Measurements from ENCODE around the gene RASSF7. TPM values are rescaled to one million over a fixed set of nuclear protein-coding genes. Genes with fewer than 3 reads are reported as not detected.
"Not testable (repeated sequence)": the region's sequence is repeated elsewhere in the genome, so short reads cannot be mapped to it uniquely, and the experiment has no call there.

The RASSF7 gene
- total RNA-seq, 2 experiments from 2014 or later: 32.7 to 32.8 TPM

DNA sequence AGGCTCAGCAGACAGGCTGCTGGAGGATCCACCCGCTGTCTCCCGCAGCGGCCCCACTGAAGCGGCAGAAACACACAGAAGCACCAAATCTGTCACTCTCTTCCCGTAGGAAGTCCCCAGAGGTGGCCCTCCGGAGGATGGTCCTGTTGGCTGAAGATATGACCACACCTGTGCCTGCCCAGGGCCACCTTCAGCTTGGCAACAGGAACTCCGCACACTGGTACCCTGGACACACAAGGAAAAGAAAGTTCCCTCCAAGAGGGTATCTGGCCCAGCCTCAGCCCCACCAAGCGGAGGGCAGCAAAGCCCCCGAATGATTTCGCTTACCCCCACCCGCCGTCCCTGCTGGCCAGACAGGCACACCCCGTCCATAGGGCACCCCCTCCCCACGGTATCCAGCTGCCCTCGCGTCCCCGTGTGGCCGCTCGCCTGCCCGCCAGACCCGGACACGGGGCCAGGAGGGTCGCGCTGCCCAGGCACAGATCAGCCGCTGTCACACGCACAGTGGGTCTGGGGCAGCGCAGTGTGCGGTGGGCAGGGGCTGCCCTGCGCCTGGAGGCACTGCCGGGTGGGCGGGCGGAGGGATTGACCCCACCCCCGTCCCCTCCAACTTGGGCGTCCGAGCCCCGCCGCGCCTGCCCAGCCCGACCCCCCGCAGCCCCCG, 7.0 kb downstream of the RASSF7 start:
- no peak overlapping the region for H3K27ac Mint-ChIP-seq
- POLR2A ChIA-PET: interaction anchor here (0.6 to 3.3 kb wide), 9 partner anchors 8 to 275 kb away, joined by 3 to 25 read pairs (median 7); partner anchors contain the start of genes IRF7, LRRC56, PHRF1 and TSPAN4
- H3K27me3 Mint-ChIP-seq: no peaks in the 10 kb centered on the region
- no peak for DNase-seq
- CTCF ChIA-PET: interaction anchor here (0.8 to 1.2 kb wide), 2 partner anchors 10 to 158 kb away, joined by 3 to 4 read pairs; no protein-coding TSS in a partner anchor
- H3K9me3 Mint-ChIP-seq: no peaks in the 10 kb centered on the region
- H3K4me1 Mint-ChIP-seq: peaks cover 15% of the 10 kb centered on the region
- peaks cover 13% of the 10 kb centered on the region for H3K36me3 Mint-ChIP-seq (ENCODE audit: low read depth)
- H3K4me3 Mint-ChIP-seq: peak overlapping the region; percentile 81

DNA sequence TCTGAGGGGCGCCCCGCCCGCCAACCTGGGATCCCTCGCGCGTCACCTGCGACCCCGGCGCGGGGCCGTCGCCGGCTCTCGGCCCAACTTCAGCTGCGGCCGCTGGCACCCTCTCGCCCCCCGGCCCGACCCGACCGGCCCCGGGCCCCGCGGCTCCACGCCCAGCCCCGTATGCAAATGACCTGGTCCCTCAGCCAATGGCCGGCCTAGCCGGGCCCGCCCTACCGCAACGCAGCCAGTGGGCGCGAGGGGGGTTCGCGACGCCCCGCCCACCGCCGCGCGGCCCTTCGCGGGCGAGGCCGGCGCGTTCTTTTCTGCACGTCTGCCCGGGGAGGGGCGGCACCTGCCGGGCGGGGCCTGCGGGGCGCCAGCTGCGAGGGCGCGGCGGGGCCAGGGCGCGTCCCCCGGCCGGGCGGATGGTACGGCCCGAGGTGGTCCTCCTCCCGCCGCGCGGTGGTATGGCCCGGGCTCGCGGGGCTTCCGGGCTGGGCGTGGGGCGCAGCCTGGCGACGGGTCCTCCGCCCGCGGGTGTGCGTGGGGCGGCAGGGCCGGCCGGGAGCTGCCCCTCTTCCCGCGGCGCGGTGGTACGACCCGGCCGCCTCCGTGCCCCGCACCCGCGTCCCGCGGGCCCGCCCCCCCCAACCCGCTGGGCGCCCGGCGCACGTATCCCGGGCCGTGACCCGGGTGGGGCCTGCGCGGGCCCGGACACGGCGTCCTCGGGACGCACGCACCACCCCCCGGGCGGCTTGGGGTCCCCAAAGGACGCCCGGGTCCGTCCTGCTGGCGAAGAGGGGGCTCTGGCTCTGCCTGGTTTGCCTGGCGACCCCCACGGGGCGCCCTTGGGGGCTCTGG, 7.8 kb downstream of the RASSF7 start:
- peak overlapping the region; percentile 62 for H3K27ac Mint-ChIP-seq
- no peaks in the 10 kb centered on the region for H3K9me3 Mint-ChIP-seq
- H3K4me3 Mint-ChIP-seq: peak overlapping the region; percentile 77
- H3K27me3 Mint-ChIP-seq: no peaks in the 10 kb centered on the region
- peaks cover 15% of the 10 kb centered on the region for H3K4me1 Mint-ChIP-seq
- H3K36me3 Mint-ChIP-seq (ENCODE audit: low read depth): peaks cover 11% of the 10 kb centered on the region
- CTCF ChIA-PET: interaction anchor here (0.6 to 1.6 kb wide), 5 partner anchors 9 to 157 kb away, joined by 3 to 4 read pairs (median 3); no protein-coding TSS in a partner anchor
- peak; percentile 96 for DNase-seq
- POLR2A ChIA-PET: interaction anchor here (0.6 to 3.3 kb wide), 10 partner anchors 9 to 274 kb away, joined by 3 to 25 read pairs (median 5); partner anchors contain the start of genes IRF7, LRRC56, PHRF1 and SIGIRR

- Mint-ChIP-seq H3K4me1 (peaks cover 17% of the 10 kb centered on the region), H3K4me3 (peak overlapping the region; percentile 77), H3K27me3 (peaks cover 4% of the 10 kb centered on the region), H3K27ac (peak overlapping the region; percentile 62), H3K9me3 (no peaks in the 10 kb centered on the region), H3K36me3 (ENCODE audit: low read depth) (peaks cover 6% of the 10 kb centered on the region)
- no peak for DNase-seq
- ChIA-PET POLR2A (interaction anchor here (0.8 to 3.3 kb wide), 9 partner anchors 8 to 274 kb away, joined by 3 to 25 read pairs (median 7); partner anchors contain the start of genes IRF7, LRRC56, PHRF1 and SIGIRR), CTCF (interaction anchor here (0.8 to 1.6 kb wide), 3 partner anchors 10 to 15 kb away, joined by 3 to 4 read pairs (median 3); no protein-coding TSS in a partner anchor)
These were observed 8.6 kb downstream of the RASSF7 start for GRCh38 chr11:569158-569885.

DNA sequence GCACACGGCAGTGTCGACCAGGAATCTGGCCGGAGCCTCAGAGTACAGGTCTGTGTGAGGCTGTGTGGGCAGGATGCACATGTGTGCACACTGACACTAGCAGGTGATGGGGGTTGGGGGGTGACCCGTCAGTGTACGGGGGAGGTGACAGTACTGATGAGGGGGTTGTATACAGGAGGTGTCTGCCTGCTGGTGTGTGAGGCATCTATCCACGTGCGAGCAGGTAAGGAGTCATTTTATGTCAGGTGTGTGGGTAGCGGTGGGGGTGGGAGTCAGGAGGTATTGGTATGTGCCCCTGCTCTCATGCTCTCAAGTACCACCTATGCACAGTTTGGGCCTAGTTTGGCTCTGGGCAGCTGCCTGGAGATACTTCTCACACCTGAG, 11.0 kb downstream of the RASSF7 start:
- peaks cover 3% of the 10 kb centered on the region for H3K36me3 Mint-ChIP-seq (ENCODE audit: low read depth)
- H3K27me3 Mint-ChIP-seq: peaks cover 13% of the 10 kb centered on the region
- DNase-seq: no peak
- no peaks in the 10 kb centered on the region for H3K9me3 Mint-ChIP-seq
- peaks cover 25% of the 10 kb centered on the region for H3K4me1 Mint-ChIP-seq
- H3K4me3 Mint-ChIP-seq: no peak overlapping the region
- POLR2A ChIA-PET: no interaction called here
- H3K27ac Mint-ChIP-seq: no peak overlapping the region
- CTCF ChIA-PET: no interaction called here

GRCh38 chr11:573146-573759, 12.5 kb downstream of the RASSF7 start:
- Mint-ChIP-seq H3K4me1 (peaks cover 28% of the 10 kb centered on the region), H3K27me3 (peaks cover 13% of the 10 kb centered on the region), H3K27ac (no peak overlapping the region), H3K36me3 (ENCODE audit: low read depth) (peaks cover 8% of the 10 kb centered on the region), H3K4me3 (no peak overlapping the region), H3K9me3 (no peaks in the 10 kb centered on the region)
- no peak for DNase-seq
- CTCF ChIA-PET: no interaction called here
- POLR2A ChIA-PET: no interaction called here

DNA sequence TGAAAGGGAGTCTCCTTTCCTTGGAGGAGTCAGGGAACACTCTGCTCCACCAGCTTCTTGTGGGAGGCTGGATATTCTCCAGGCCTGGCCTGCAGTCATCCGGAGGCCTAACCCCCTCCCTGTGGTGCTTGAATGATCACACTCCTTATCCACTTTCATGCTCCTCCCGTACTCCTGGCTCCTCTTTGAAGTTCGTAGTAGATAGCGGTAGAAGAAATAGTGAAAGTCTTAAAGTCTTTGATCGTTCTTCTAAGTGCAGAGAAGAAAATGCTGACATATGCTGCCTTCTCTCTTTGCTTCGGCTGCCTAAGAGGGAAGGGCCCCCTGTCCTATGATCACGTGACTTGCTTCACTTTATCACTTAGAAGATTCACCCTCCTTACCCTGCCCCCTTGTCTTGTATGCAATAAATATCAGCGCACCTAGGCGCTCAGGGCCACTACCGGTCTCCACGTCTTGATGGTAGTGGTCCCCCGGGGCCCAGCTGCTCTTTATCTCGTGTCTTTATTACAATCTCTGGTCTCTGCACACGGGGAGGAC, 13.3 kb downstream of the RASSF7 start:
- POLR2A ChIA-PET: not testable (repeated sequence)

DNA sequence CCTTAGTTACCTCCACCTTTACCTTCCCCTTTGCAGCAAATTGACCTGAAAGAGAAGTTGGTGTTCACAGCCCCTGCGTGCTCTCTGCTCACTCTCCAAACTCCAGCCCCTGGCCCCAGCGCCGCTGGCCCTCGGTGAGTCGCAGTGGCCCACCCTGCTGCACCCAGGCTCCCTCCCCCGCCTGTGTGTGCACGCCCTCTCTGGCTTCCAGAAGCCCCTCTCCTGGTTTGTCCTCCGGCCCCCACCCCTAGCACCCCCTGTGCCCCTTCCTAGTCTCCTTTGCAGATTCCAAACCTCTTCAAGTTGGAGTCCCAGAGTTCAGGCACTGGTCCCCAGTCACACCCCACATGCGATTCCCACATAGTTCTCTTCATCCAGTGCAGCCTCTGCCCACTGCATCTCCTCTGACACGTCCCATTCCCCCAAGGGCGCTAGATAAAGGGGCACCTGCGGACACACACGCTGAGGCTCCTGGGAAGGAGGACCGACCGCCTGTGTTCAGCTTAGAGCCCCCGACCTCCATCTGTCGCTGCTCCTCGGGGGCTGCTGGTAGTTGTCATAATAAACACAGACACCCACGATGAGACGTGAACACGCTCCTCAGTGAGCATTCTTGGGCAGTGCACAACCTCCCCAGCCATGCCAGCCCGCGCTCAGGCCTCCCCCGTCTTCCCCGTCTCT, 14.0 kb downstream of the RASSF7 start:
- Mint-ChIP-seq H3K4me3 (peak overlapping the region; percentile 82), H3K4me1 (peaks cover 40% of the 10 kb centered on the region), H3K27me3 (peaks cover 13% of the 10 kb centered on the region), H3K36me3 (ENCODE audit: low read depth) (peaks cover 12% of the 10 kb centered on the region), H3K27ac (peak overlapping the region; percentile 26), H3K9me3 (no peaks in the 10 kb centered on the region)
- ChIA-PET CTCF (interaction anchor here (0.6 to 1.7 kb wide), 2 partner anchors 21 to 55 kb away, joined by 3 to 7 read pairs; no protein-coding TSS in a partner anchor), POLR2A (interaction anchor here (0.8 to 2.8 kb wide), 8 partner anchors 13 to 268 kb away, joined by 4 to 20 read pairs (median 4); partner anchors contain the start of genes IRF7 and TSPAN4)
- DNase-seq: no peak

More for the DNA sequence above, 13.3 kb downstream of the RASSF7 start:
- Mint-ChIP-seq H3K4me1 (peaks cover 35% of the 10 kb centered on the region), H3K4me3 (peak overlapping the region; percentile 82), H3K27me3 (peaks cover 13% of the 10 kb centered on the region), H3K27ac (peak overlapping the region; percentile 32)
- DNase-seq; H3K36me3 Mint-ChIP-seq (ENCODE audit: low read depth); CTCF ChIA-PET; H3K9me3 Mint-ChIP-seq: not testable (repeated sequence)

GRCh38 chr11:575313-575995, 14.7 kb downstream of the RASSF7 start:
- H3K9me3 Mint-ChIP-seq: no peaks in the 10 kb centered on the region
- DNase-seq: no peak
- H3K4me3 Mint-ChIP-seq: peak overlapping the region; percentile 82
- H3K4me1 Mint-ChIP-seq: peaks cover 41% of the 10 kb centered on the region
- POLR2A ChIA-PET: interaction anchor here (0.7 to 3.3 kb wide), 24 partner anchors 7 to 369 kb away, joined by 3 to 20 read pairs (median 4); partner anchors contain the start of genes BET1L, CEND1, DEAF1 and HRAS
- CTCF ChIA-PET: interaction anchor here (0.6 to 1.7 kb wide), 9 partner anchors 12 to 160 kb away, joined by 3 to 7 read pairs (median 3); partner anchors contain the start of genes SIGIRR and TMEM80
- H3K27me3 Mint-ChIP-seq: peaks cover 13% of the 10 kb centered on the region
- H3K36me3 Mint-ChIP-seq (ENCODE audit: low read depth): peaks cover 12% of the 10 kb centered on the region
- peak overlapping the region; percentile 26 for H3K27ac Mint-ChIP-seq

DNA sequence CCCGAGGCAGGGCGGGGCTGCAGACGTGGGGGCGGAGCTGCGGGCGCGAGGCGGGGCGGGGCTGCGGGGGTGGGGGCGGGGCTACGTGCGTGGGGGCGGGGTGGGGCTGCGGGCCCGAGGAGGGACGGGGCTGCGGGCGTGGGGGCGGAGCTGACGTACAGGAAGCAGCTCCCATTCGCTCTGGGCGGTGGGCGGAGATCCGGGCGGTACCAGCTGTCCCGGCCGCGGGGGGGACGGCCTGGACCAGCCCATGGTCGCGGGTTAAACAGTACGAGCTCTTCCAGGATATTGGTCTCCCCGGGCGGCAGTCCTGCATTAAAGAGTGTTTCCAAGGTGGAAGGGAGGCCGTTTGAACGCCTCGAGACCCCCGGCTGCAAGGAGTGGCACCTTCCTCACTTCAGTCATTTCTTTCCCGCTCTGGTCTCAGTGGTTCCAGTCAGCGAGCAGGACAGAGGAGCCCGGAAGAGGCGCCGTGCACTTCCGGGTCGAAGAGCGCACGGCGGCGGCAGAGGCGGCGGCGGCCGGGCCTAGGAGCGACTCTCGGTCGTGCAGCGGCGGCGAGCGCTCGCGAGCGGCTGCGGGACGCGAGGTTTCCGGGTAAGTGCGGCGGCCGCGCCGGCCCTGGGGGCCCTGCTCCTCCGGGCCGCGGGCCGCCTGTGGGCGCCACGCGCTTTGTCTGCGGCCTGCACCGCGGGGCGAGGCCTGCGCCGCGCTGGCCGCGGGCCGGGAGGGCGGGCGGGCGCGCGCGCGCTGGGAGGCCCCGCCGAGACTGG, 15.4 kb downstream of the RASSF7 start, which contains the start of gene PHRF1:
PHRF1 (plus strand) TSS at position 475 of the 773 bp plus-strand sequence. CDS start 5,043 bp downstream, outside the sequence.
- ChIA-PET CTCF (interaction anchor here (0.6 to 1.7 kb wide), 9 partner anchors 12 to 161 kb away, joined by 3 to 7 read pairs (median 3); partner anchors contain the start of genes SIGIRR and TMEM80), POLR2A (interaction anchor here (0.7 to 3.3 kb wide), 23 partner anchors 8 to 369 kb away, joined by 3 to 20 read pairs (median 5); partner anchors contain the start of genes BET1L, CEND1, DEAF1 and HRAS)
- no peaks in the 10 kb centered on the region for H3K9me3 Mint-ChIP-seq
- peaks cover 14% of the 10 kb centered on the region for H3K36me3 Mint-ChIP-seq (ENCODE audit: low read depth)
- H3K27me3 Mint-ChIP-seq: peaks cover 13% of the 10 kb centered on the region
- peak; percentile 95 for DNase-seq
- peaks cover 44% of the 10 kb centered on the region for H3K4me1 Mint-ChIP-seq
- peak within 1 kb of the TSS; percentile 95 for H3K27ac Mint-ChIP-seq
- peak within 1 kb of the TSS; percentile 91 for H3K4me3 Mint-ChIP-seq

Measured in activated CD4-positive, alpha-beta memory T cell treated with anti-CD3 and anti-CD28 coated beads, Interleukin-2, amount 10 ng/mL, durations not matched to agents 7 days and 5 days (primary cell).